Measurements from ENCODE around the gene SLC30A2. TPM values are rescaled to one million over a fixed set of nuclear protein-coding genes. Genes with fewer than 3 reads are reported as not detected.

Gene SLC30A2
- total RNA-seq, 2 donors from 2014 or later, result 0.22 to 0.63 TPM

DNA sequence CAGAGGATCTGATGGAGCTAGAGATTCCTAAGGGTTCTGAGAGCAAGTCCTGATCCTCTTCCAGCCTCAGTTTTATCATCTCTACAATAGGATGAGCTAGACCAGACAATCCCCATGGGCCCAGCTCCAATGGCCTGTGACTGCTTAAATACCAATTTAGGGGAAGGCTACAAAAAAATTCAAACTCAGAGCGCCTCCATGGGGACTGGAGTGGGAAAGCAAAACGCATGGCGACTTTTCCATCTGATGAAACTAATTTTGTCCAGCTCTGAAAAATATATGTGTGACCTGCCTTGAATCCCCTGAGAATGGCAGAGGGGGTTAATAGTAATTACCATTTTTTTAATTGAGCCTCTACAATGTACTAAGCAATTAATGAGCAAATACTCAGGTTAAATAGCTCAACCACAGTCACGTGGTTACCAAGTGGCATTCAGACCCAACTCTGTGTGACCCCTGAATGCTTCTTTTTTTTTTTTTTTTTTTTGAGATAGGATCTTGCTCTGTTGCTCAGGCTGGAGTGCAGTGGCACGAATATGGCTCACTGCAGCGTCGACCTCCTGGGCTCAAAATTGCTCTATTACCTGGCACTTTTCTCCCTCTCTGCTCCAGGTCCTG, 15.9 kb downstream of the SLC30A2 start:
- DNase-seq (ENCODE audit: low spot score), result no peak
- Histone ChIP-seq H3K27me3 (no peaks in the 10 kb centered on the region), H3K9me3 (no peaks in the 10 kb centered on the region), H3K36me3 (no peaks in the 10 kb centered on the region), H3K27ac (no peak overlapping the region), H3K4me1 (peaks cover 0 to 6% of the 10 kb centered on the region in 2 donors), H3K4me3 (no peak overlapping the region)
- TF ChIP-seq CTCF (IDR thresholded peaks at IDR 0.05), result no peak

GRCh38 chr1:26029054-26029863, 16.7 kb downstream of the SLC30A2 start:
- Histone ChIP-seq H3K36me3 (no peaks in the 10 kb centered on the region), H3K27ac (no peak overlapping the region), H3K4me3 (no peak overlapping the region), H3K9me3 (no peaks in the 10 kb centered on the region), H3K27me3 (no peaks in the 10 kb centered on the region), H3K4me1 (no peaks in the 10 kb centered on the region)
- no peak for TF ChIP-seq CTCF (IDR thresholded peaks at IDR 0.05)
- DNase-seq (ENCODE audit: low spot score), result no peak

- Histone ChIP-seq H3K27me3 (no peaks in the 10 kb centered on the region), H3K4me3 (no peak overlapping the region), H3K36me3 (no peaks in the 10 kb centered on the region), H3K27ac (no peak overlapping the region), H3K4me1 (peaks cover 0 to 4% of the 10 kb centered on the region in 2 donors), H3K9me3 (no peaks in the 10 kb centered on the region)
- DNase-seq (ENCODE audit: low spot score), result no peak
- no peak for TF ChIP-seq CTCF (IDR thresholded peaks at IDR 0.05)
Measured at GRCh38 chr1:26028490-26028980, 17.4 kb downstream of the SLC30A2 start.

DNA sequence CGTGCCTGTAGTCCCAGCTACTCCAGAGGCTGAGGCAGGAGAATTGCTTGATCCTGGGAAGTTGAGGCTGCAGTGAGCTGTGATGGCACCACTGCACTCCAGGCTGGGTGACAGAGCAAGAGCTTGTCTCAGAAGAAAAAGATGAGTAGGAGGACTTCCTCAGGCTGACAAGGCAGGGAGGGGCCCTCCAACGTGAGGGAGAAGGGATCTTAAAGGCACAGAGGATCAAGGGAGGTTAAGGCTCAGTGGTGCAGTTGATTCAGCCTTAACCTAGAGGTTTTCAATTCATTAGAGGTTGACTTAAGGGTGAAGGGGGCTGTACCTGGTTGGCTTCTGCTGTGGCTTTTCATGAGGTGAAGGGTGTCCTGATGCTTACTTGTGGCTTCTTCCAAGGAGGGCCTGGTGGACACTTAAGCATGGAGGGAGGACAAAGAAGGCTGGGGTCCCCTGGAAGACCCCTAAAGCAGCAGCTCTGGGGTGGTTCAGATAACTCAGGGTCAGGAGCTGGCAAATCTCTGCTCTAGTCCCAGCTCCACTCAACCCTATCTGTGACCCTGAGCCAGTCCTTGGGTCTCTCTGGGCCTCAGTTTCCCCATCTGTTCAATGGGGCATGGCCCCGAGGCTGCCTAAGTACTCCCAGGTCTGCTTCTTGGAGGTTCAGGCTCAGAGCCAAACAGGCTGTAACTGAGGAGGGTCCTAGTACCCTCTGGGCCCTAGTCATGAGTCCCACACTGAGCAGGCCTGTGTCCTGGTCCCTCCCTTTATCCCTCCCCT, 18.0 kb downstream of the SLC30A2 start:
- Histone ChIP-seq H3K4me1 (peaks cover 0 to 10% of the 10 kb centered on the region in 2 donors), H3K4me3 (no peak overlapping the region), H3K36me3 (no peaks in the 10 kb centered on the region), H3K27ac (no peak overlapping the region), H3K27me3 (no peaks in the 10 kb centered on the region), H3K9me3 (no peaks in the 10 kb centered on the region)
- DNase-seq (ENCODE audit: low spot score), result no peak
- no peak for TF ChIP-seq CTCF (IDR thresholded peaks at IDR 0.05)

- no peaks in the 10 kb centered on the region for H3K36me3 ChIP-seq
- no peak overlapping the region for H3K27ac ChIP-seq
Measured at GRCh38 chr1:26025517-26025916, 20.4 kb downstream of the SLC30A2 start.

More at GRCh38 chr1:26025517-26025916, 20.4 kb downstream of the SLC30A2 start:
- Histone ChIP-seq H3K4me1 (peaks cover 0 to 34% of the 10 kb centered on the region in 2 donors), H3K4me3 (no peak overlapping the region), H3K27me3 (no peaks in the 10 kb centered on the region), H3K9me3 (no peaks in the 10 kb centered on the region)
- TF ChIP-seq CTCF (IDR thresholded peaks at IDR 0.05), result no peak
- no peak for DNase-seq (ENCODE audit: low spot score)
